Fibroblast of villous mesenchyme (primary cell): ENCODE data around the gene THSD7B. TPM values are rescaled to one million over a fixed set of nuclear protein-coding genes. Genes with fewer than 3 reads are reported as not detected.

Experiments
- DNase-seq: peaks from one replicate; pipeline ENCODE4 v3.0.0-alpha.2; 2010; ENCODE audit warnings: low read depth
- H3K4me3 ChIP-seq: 2 replicates; pipeline ENCODE4 v1.5.1; 2011; ENCODE audit warnings: low read depth, mild to moderate bottlenecking, low read length
- total RNA-seq: library from RNA; depleted of rRNA; stranded (reverse); fragments of >200 nt; gene quantifications from 2 replicates; pipeline ENCODE4 v1.2.3, GENCODE V29; 2012
- TF ChIP-seq, protein P1 (sequence below): IDR thresholded peaks from 2 replicates; pipeline ENCODE4 v1.5.1; 2012; ENCODE audit warnings: low read depth, mild to moderate bottlenecking, low read length; ENCODE audit not compliant: insufficient read depth

The THSD7B gene
- total RNA-seq, 1 donor = 1.3 TPM

DNA sequence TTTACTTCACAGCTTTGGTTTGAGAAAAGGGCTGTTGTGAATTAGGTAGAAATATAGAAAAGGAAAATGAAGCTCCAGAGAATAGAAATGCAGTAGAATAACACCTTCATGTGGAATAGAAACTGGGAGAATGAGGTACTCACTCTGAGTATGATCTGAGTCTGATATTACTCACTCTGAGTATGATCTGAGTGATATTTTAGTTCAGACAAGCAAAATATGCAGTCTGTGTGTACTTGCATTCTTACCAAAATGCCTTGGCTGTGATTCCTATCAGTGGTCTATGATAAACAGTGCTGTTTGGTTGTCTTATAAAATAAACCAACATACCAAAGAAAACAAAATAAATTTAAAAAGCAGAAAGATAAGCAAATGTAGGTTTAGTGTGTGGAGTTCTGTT, 487.6 kb downstream of the THSD7B start:
- DNase-seq = peak; percentile 2
- H3K4me3 ChIP-seq = no peak overlapping the region
- TF ChIP-seq, protein P1, sequence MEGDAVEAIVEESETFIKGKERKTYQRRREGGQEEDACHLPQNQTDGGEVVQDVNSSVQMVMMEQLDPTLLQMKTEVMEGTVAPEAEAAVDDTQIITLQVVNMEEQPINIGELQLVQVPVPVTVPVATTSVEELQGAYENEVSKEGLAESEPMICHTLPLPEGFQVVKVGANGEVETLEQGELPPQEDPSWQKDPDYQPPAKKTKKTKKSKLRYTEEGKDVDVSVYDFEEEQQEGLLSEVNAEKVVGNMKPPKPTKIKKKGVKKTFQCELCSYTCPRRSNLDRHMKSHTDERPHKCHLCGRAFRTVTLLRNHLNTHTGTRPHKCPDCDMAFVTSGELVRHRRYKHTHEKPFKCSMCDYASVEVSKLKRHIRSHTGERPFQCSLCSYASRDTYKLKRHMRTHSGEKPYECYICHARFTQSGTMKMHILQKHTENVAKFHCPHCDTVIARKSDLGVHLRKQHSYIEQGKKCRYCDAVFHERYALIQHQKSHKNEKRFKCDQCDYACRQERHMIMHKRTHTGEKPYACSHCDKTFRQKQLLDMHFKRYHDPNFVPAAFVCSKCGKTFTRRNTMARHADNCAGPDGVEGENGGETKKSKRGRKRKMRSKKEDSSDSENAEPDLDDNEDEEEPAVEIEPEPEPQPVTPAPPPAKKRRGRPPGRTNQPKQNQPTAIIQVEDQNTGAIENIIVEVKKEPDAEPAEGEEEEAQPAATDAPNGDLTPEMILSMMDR = no peak

DNA sequence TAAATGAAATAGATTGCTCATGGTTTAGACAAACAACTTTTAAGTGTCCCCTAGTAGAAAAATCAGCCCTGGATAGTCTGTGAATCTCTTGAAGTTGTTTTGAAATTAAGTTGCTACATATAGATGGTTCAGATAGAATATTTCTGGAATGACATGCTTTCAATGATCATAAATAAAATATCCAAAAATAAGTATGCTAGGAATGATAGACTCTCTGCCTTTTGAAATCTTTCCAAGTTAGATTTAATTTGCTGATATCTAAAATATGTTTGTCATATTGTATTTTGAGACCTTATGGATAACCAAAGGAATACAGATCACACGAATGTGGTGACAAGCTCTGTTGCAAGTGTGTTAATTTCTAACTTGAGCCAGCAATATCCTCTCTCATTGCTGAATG, 488.7 kb downstream of the THSD7B start:
- no peak for DNase-seq
- TF ChIP-seq, protein P1 = no peak
- H3K4me3 ChIP-seq = no peak overlapping the region

DNA sequence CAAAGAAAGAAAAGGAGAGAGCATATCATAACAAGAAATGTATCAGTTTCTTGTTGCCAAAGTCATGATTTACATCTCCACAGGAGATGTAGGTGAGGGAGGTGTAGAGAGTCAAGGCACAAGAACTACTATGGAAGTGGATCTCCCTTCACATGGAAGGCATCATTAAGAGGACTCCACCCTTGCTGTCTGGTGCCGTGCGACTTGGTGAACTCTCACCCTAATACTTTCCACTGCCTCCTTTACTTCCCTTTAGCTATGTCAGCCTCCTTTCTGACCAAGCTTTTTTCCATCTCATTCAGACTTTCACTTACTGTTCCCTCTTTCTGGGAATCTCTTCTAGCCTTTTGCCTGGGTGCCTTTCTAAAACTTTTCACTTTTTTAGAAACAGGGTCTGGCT, 490.0 kb downstream of the THSD7B start:
- TF ChIP-seq, protein P1 = no peak
- DNase-seq = no peak

DNA sequence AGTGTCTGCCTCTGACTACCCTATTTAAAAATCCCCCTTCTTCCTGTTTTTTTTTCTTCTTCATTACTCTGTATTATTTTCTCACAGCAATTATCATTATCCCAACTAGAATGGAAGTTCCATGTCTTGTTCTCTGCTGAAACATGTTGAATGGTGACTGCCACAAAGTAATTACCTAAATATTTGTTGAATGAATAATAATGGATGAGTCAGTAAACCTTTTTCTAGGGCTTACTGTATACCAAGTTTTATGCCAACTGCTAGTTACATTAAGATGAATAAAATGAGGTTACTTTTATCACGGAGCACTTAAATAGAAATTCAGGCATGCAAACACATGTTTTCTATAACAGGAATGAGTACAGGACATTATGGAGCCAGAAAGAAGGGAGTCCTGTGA, 490.6 kb downstream of the THSD7B start:
- TF ChIP-seq, protein P1 = no peak
- DNase-seq = no peak
- no peak overlapping the region for H3K4me3 ChIP-seq

More for the DNA sequence above, 490.0 kb downstream of the THSD7B start:
- no peak overlapping the region for H3K4me3 ChIP-seq

DNA sequence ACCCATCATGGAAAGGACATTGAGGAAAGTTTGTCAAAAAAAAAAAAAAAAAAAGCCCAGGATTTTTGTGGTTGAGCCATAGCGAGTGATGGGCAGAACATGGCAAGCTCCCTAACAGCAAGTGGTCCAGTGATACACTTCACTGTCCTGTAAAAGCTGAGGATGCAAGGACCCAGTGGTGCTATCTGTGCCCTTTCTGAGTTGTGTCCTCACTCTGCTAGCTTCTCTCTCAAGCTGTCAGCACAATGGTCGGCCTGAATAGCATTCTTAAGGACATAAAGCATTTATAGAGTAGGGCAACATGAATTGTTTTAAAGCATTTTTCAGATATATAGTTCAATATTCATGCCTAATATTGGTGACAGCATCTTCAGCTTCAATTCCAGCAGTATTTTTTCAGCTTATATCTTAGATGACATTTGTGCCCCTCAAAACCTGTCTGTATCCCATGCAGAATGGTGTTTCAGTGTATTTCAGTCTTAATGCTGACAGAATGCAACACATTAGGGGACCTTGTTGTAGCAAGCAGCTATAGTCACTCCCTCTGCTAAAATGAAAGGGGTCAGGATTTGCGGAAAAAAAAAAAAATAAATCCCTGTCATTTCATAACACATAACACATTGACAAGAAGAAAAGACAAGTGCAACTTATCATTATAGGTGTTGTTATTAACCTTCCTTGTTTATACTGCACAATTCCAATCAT, 496.7 kb downstream of the THSD7B start:
- DNase-seq = no peak
- TF ChIP-seq, protein P1 = no peak
- H3K4me3 ChIP-seq = no peak overlapping the region

DNA sequence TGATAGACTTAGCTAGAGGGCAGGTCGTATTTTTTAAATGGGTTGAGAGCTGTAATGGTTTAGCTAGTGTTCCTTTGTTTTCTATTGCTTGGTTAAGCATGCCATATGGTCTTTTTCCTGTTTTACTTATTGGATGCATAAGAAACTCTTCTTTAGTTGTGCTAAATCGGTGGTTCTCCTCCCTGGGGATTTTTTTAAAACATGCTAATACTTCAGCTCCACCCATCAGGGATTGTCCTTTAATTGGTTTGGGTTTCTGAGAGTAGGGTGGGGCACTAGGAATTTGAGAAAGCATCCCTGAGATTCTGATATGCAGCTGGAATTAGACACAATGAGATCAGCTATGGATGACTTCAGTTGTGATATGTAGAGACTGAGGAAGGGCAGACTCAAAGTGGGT, 497.2 kb downstream of the THSD7B start:
- no peak overlapping the region for H3K4me3 ChIP-seq
- DNase-seq = no peak
- TF ChIP-seq, protein P1 = no peak
